IPS DF 4.7 (cell line): ENCODE results near the gene IFNA5.
A peak's percentile ranks its signal among the peaks of the same experiment; 100 is the strongest.

Source experiments
- DNase-seq: peaks from one replicate; pipeline ENCODE4 v3.0.0-alpha.2; 2013; ENCODE audit warnings: low spot score; ENCODE audit errors: extremely low read depth

The IFNA5 gene

DNA sequence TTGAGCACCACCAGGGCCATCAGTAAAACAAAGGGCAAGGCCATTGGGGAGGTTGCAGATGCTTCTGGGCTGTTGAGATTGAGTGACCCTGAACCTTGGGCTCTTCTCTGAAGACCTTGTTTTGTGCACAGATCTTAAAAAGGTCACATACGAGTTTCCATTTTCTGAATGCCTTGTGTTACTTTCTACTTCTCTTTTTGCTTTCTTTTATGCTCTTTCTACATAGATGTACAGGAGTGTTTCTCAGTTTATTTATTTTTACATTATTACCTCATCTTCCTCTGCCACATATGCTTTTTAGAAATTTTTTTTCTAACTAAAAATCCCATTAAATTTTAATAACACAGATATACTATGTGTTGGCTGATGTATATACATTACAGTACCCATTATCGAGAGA lies at the start of gene IFNA5:
IFNA5 (minus strand) TSS at position 101 of the 400 bp plus-strand sequence; CDS start at position 44, 57 bp downstream.
- no peak for DNase-seq

DNA sequence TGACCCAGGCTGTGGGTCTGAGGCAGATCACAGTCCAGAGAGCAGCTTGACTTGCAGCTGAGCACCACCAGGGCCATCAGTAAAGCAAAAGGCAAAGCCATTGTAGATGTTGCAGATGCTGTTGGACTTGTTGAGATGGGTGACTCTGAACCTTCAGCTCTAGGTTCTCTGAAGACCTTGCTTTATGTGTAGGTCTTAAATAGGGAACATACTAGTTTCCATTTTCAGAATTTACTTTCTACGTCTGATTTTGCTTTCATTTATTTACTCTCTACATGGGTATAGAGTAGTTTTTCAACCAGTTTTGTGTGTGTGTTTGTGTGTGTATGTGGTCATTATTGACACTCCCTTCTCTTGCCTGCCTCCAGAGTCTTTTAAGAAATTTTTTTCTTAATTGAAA lies 45.7 kb upstream of the IFNA5 start, which contains the start of gene IFNA6:
IFNA6 (minus strand) TSS at position 101 of the 400 bp plus-strand sequence; CDS start at position 101, 0 bp downstream.
- no peak for DNase-seq

DNA sequence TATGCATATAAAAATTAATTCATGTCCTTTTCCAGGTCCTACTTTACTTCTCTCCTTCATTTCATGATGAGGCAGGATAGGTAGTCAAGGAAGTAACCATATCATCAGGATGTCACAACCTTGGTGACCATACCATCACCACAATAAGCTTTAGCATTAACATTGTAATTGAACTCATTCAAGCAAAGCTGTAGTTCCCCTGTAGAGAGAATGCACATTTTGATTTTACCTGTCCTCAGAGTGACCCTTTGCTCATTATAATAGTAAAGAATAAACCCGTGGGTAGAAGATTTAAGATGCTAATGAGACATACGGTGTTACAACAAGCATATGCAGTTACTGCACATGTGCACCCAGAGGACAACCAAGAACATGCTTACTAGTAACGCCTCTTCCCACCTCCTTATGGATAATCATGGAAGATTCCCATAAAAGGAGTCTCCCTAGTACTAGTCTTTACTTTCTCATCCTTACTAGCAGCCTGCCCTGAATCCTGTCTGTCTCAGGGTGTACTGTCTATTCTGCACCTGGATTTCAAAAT lies 43.4 kb upstream of the IFNA5 start:
- no peak for DNase-seq

- DNase-seq: no peak
Measured at GRCh38 chr9:21340735-21341134, 35.6 kb upstream of the IFNA5 start.

GRCh38 chr9:21336457-21336856 lies 31.3 kb upstream of the IFNA5 start:
- DNase-seq: no peak

- DNase-seq: peak; percentile 19
Measured at GRCh38 chr9:21334701-21335632, 29.9 kb upstream of the IFNA5 start, which contains the start of gene KLHL9. Gene KLHL9 (minus strand): TSS chr9:21335404. CDS start chr9:21334859, 545 bp downstream.

- DNase-seq: no peak
Measured at GRCh38 chr9:21333226-21333625, 28.1 kb upstream of the IFNA5 start.

GRCh38 chr9:21331676-21332402 lies 26.7 kb upstream of the IFNA5 start:
- no peak for DNase-seq

DNA sequence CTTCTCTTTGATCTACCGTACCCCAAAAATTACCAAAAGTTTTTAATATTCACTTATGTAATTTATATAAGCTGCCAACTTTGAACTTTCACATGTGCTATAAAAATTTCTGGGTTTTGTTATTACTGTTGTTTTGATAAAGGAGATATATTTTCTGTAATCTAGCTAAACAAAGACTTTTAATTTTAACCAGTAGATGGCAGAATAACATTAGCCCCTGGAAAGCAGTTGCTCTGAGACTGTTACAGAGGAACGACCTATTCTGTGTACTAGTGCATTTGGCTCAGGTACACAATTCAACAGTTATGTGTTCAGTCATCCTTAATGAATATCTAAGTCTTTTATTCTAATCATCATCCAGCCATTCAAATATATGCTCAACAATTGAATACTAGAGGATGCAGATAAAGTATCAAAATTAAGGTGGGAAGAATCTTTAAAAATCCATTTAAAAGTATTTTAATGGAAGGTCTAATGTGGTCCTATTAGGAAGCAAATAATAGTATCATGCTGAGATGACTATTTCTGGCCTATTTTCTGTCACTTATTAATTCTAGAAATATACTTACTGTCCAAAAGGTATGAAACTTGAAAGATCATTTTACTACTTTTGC lies 21.5 kb upstream of the IFNA5 start:
- DNase-seq: no peak

GRCh38 chr9:21324047-21324446 lies 18.9 kb upstream of the IFNA5 start:
- DNase-seq: no peak

DNA sequence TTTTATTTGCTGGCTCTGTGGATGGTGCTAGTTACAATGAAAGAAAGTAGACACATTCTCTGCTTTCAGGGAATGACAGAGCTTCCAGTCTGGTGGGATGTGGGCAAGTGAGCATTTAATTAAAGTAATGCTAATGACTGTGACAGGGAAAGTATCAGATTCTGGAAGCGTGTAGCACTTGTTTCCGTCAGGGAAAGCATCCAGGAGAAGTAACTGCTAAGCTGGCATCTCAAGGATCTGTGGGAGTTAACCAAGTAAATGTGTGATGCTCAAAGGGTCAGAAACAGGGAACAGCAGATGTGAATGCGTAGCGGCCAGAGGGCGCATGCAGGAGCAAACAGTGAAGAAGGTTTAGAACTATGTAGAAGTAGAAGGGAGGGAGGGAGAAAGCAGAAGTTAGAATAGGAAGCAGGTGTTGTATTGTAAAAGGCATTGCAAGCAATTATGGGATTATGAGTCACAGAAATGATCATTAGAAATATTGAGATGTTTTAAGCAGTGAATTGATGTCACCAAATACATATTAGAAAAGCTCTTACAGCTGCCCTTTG lies 17.9 kb upstream of the IFNA5 start:
- DNase-seq: no peak

GRCh38 chr9:21320465-21320864 lies 15.4 kb upstream of the IFNA5 start:
- no peak for DNase-seq

DNA sequence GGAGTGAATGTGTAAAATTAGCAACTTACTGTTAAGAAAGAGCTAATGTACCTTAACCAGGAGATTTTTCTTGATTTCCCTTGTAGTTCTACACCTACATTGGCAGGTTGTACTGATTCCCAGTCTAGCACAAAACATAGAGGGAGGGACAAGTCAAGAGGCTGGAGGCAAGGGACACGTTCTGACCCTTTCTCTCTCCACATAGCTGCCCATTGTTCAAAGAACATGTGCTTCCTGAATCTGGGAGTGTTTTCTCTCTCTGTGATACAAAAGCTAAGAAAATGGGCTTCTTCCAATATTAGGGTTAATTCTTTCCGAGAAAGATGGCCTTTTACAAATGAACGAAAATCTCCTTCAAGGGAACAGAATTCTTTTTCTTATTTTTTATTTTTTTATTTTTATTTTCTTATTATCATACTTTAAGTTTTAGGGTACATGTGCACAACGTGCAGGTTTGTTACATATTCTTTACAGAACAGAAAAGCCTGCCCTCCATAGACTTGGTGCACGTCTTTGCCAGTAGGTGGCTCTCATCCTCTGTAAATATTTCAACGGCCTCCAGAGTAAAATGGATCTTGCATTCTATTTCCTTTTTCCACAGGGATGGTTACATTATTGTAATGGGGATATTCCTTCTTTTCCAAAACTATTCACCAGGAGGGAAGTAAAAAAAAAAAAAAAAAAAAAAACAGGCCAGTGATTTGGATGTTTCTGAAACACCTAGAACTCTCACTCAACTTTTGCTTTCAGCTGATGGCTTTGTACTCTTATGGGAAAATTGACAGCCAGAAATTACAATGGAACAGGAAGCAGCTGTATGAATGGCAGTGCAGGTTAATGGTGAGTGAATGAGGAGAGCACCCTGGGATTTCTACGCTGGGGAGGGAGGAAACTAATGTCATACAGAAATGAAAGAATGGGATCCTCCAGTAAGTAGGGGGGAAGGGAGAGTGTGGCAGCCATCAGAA lies 13.1 kb upstream of the IFNA5 start:
- no peak for DNase-seq

DNA sequence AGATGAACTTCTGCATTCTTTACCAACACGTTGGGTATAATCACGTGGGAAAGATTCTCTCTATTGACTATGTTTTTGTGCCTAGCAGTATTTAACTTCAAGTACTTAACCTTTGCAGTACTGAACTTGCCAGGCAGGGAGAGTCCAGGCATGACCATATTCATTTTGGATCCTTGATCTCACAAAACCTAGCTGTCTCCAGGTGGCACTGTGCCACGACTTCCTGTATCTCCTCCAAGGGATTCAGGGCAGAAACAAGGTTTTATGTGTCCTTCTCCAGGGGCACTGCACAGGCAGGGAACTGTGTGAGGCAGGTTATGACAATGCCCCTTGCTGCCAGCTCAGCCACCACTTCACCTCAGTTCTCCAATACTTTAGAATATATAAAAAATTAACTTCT lies 11.7 kb upstream of the IFNA5 start:
- DNase-seq: no peak

DNA sequence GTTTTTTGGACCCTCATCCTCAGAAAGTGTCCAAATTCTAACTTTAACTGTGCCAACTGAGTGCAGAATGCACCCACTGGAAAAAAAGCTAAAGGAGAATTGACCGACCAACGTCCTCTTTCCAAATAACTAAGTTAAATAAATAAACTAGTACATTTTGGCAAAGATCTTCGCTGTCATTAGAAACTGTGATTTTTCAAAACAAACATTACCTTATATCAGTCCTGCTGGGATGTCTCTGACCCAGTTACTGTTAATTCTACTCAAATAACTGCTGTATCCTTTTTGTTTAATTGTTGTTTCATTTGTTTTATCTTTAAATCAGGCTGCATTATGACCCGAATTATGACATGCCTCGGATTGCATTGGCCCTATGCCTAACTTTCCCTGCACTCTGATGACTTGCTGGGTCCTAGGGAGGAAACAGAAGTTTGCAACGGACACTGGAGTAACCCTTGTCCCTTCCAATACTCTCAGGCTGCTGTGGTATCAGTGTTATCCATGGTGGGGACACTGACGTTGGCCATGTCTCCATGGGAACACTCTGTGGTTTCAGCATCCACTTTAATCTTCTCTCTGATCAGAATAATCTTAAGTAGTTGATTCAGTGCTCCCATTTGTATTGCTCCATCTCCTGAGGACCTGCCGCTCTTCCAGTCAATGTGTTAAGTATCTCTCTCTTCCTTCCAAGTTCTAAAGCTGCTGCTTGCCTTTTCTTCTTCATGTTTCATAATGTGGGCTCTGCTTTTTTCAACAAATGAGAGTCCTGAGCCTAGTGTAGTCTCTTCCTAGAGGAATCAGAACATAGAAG lies 11.1 kb upstream of the IFNA5 start:
- DNase-seq: no peak

GRCh38 chr9:21314152-21314551 lies 9.0 kb upstream of the IFNA5 start:
- no peak for DNase-seq

DNA sequence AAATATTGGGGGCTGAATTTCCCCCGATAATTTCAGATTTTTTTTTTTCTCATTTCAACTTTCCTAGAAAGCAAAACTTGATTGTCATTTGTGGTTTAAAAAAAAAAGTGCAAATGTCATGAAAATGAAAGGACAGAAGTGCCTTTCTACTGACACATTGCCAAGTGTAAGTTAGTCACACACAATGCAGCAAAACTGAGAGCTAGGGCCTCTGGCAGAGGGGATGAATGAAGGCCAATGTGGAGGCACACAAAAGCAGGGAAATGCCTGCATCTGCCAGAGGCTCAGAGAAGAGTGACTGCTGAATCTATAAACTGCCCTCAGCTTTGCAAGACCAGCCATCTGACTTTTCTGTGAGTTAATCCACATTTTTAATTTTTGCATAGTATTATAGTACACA lies 6.8 kb upstream of the IFNA5 start:
- DNase-seq: no peak

DNA sequence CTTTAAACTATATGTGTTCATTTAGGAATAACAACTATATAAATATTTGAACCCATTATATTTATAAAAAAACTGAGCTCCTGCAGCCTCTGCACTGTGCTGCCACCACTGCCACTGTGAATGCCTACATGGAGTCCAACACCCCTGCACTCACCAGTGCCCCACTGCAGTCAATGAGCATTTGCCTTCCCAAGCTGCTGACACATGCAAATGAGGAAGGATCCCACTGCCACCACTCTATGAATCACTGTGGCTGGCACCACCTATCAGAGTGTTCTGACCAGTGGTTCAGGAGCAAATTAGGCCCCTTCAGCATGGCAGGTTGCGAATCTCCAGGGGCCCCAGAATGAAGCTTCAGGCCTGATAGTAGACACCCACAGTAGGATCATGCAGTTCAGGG lies 9.1 kb downstream of the IFNA5 start:
- no peak for DNase-seq

GRCh38 chr9:21294904-21295538 lies 10.1 kb downstream of the IFNA5 start:
- no peak for DNase-seq
